DOHH2 (cell line): ENCODE results near the gene EPS8.
A peak's percentile ranks its signal among the peaks of the same experiment; 100 is the strongest.

Experiments used
- H3F3A ChIP-seq: fragments of 200-600 bp; sonication (generic), shearing (Covaris generic); 2 replicates; pipeline ENCODE4 v1.6.0; 2016; ENCODE audit warnings: antibody characterized with exemption, mild to moderate bottlenecking; ENCODE audit not compliant: control insufficient read depth, insufficient read depth
- H3K27ac ChIP-seq: fragments of 200-600 bp; sonication (generic); 2 replicates; pipeline ENCODE4 v1.5.1; 2014; ENCODE audit warnings: low read depth, mild to moderate bottlenecking, low read length, moderate library complexity
- H3K27me3 ChIP-seq: fragments of 200-600 bp; sonication (generic); 2 replicates; pipeline ENCODE4 v1.6.1; 2014; ENCODE audit warnings: mild to moderate bottlenecking, low read length, mixed read lengths; ENCODE audit not compliant: control insufficient read depth
- H3K36me3 ChIP-seq: fragments of 200-600 bp; sonication (generic); 2 replicates; pipeline ENCODE4 v1.6.1; 2014; ENCODE audit warnings: mild to moderate bottlenecking, low read length, moderate library complexity, mixed read lengths; ENCODE audit not compliant: control insufficient read depth
- H3K4me1 ChIP-seq: fragments of 200-600 bp; sonication (generic); 2 replicates; pipeline ENCODE4 v1.6.1; 2014; ENCODE audit warnings: mild to moderate bottlenecking, low read length, mixed read lengths; ENCODE audit not compliant: control insufficient read depth
- H3K4me2 ChIP-seq: fragments of 200-600 bp; sonication (generic); 2 replicates; pipeline ENCODE4 v1.6.0; 2014; ENCODE audit warnings: mild to moderate bottlenecking, low read length, moderate library complexity
- H3K4me3 ChIP-seq: fragments of 200-600 bp; sonication (generic); 2 replicates; pipeline ENCODE4 v1.5.1; 2014; ENCODE audit warnings: mild to moderate bottlenecking, low read length, mixed read lengths
- H3K79me2 ChIP-seq: fragments of 200-600 bp; sonication (generic); 2 replicates; pipeline ENCODE4 v1.6.1; 2014; ENCODE audit warnings: mild to moderate bottlenecking, low read length, mixed read lengths; ENCODE audit not compliant: control insufficient read depth
- H3K9me2 ChIP-seq: fragments of 200-600 bp; sonication (generic); replicated peaks from 2 replicates; pipeline ENCODE4 v1.6.1; 2014; ENCODE audit warnings: mild to moderate bottlenecking, low read length, mixed read lengths; ENCODE audit not compliant: control insufficient read depth
- H3K9me3 ChIP-seq: fragments of 200-600 bp; sonication (generic); 2 replicates; pipeline ENCODE4 v1.6.1; 2014; ENCODE audit warnings: antibody characterized with exemption, low read length, mixed read lengths; ENCODE audit not compliant: control insufficient read depth, insufficient read depth
- H4K20me1 ChIP-seq: fragments of 200-600 bp; sonication (generic); 2 replicates; pipeline ENCODE4 v1.6.0; 2014; ENCODE audit warnings: low read depth, mild to moderate bottlenecking, antibody characterized with exemption, low read length, moderate library complexity; ENCODE audit not compliant: control insufficient read depth, insufficient read depth
- CTCF ChIP-seq: fragments of 200-600 bp; sonication (generic); IDR thresholded peaks from one replicate; pipeline ENCODE4 v1.5.1; 2014; ENCODE audit warnings: antibody characterized with exemption, mild to moderate bottlenecking, low read depth, low read length; ENCODE audit not compliant: poor library complexity, severe bottlenecking
- EZH2phosphoT487 ChIP-seq: fragments of 200-600 bp; sonication (generic); IDR thresholded peaks from 2 replicates; pipeline ENCODE4 v1.6.1; 2017; ENCODE audit warnings: borderline replicate concordance, mild to moderate bottlenecking, antibody characterized with exemption, low read length, moderate library complexity, mixed read lengths

EPS8 gene

DNA sequence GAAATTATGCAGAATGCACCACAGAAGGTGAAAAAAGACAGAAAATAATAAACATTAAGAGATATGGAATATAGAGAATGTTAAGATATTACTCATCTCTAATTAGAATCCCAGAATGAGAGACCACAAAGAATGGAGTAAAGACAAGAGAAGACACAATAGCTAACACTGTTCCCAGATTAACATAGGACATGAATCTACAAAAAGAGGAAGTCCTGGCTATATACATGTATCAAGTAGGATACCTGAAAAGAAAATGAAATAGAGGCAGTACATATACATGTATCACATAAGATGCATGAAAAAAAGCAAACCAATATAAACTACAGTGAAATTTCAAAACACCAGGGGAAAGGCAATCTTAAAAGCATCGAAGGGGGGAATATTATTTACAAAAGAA is 5.6 kb upstream of the EPS8 start:
- Histone ChIP-seq H3K4me2 (no peak overlapping the region), H3K36me3 (no peaks in the 10 kb centered on the region), H4K20me1 (no peaks in the 10 kb centered on the region), H3K9me2 (no peaks in the 10 kb centered on the region), H3K79me2 (no peaks in the 10 kb centered on the region), H3K9me3 (no peaks in the 10 kb centered on the region), H3K4me3 (no peak overlapping the region), H3K27me3 (peaks cover 14% of the 10 kb centered on the region), H3F3A (no peaks in the 10 kb centered on the region), H3K27ac (no peak overlapping the region), H3K4me1 (peaks cover 1% of the 10 kb centered on the region)
- TF ChIP-seq EZH2phosphoT487 (no peak), CTCF (no peak)

- TF ChIP-seq CTCF (no peak), EZH2phosphoT487 (no peak)
- Histone ChIP-seq H3K36me3 (no peaks in the 10 kb centered on the region), H3K4me2 (no peak overlapping the region), H3K27me3 (peaks cover 18% of the 10 kb centered on the region), H3F3A (no peaks in the 10 kb centered on the region), H3K9me2 (no peaks in the 10 kb centered on the region), H3K4me3 (no peak overlapping the region), H3K4me1 (peaks cover 6% of the 10 kb centered on the region), H4K20me1 (no peaks in the 10 kb centered on the region), H3K9me3 (no peaks in the 10 kb centered on the region), H3K79me2 (no peaks in the 10 kb centered on the region), H3K27ac (no peak overlapping the region)
These were observed 5.0 kb upstream of the EPS8 start for GRCh38 chr12:15794196-15794595.

- H3K27me3 ChIP-seq, result peaks cover 46% of the 10 kb centered on the region
- peak overlapping the region; percentile 69 for H3K4me3 ChIP-seq
- H3F3A ChIP-seq, result no peaks in the 10 kb centered on the region
- H4K20me1 ChIP-seq, result no peaks in the 10 kb centered on the region
- no peaks in the 10 kb centered on the region for H3K9me2 ChIP-seq
- no peaks in the 10 kb centered on the region for H3K9me3 ChIP-seq
- H3K27ac ChIP-seq, result no peak overlapping the region
- peak overlapping the region; percentile 74 for H3K4me2 ChIP-seq
- H3K36me3 ChIP-seq, result no peaks in the 10 kb centered on the region
- TF ChIP-seq EZH2phosphoT487, result no peak
- no peak for TF ChIP-seq CTCF
- H3K4me1 ChIP-seq, result peaks cover 12% of the 10 kb centered on the region
- H3K79me2 ChIP-seq, result no peaks in the 10 kb centered on the region
These were observed 662 bp downstream of the EPS8 start for GRCh38 chr12:15788233-15789219.
